Prostate gland (tissue), 2 donors: ENCODE measurements around the gene TNFSF11.

Experiments
- CTCF ChIP-seq, 4 experiments: fragments of 200-600 bp in 2 of 4; fragments of 450-650 bp in 2 of 4; sonication (generic) in 2 of 4; IDR thresholded peaks; 1 replicate in 3 of 4; 2 replicates in 1 of 4; pipeline ENCODE4 v1.5.1; 2016 to 2019; ENCODE audit warnings: antibody characterized with exemption in 4 of 4, mild to moderate bottlenecking in 2 of 4, moderate library complexity in 2 of 4
- POLR2A ChIP-seq: fragments of 450-650 bp; IDR thresholded peaks from one replicate; pipeline ENCODE4 v1.6.1; 2016; ENCODE audit warnings: antibody characterized with exemption, mild to moderate bottlenecking
- POLR2AphosphoS5 ChIP-seq: sonication (generic); formaldehyde crosslinking; IDR thresholded peaks from one replicate; pipeline ENCODE4 v1.6.1; 2017; ENCODE audit warnings: antibody characterized with exemption

GRCh38 chr13:42638101-42638500 lies 64.1 kb downstream of the TNFSF11 start:
- no peak for TF ChIP-seq CTCF (IDR thresholded peaks at IDR 0.05)
- no peak for TF ChIP-seq POLR2A
- no peak for TF ChIP-seq POLR2AphosphoS5
